Measurements from ENCODE around the gene AMMECR1L. TPM values are rescaled to one million over a fixed set of nuclear protein-coding genes. Genes with fewer than 3 reads are reported as not detected.
"Not testable (repeated sequence)": the region's sequence is repeated elsewhere in the genome, so short reads cannot be mapped to it uniquely, and the experiment has no call there.

The AMMECR1L gene
- total RNA-seq (10 to 100 TPM in 7 of 9 donors, 1 to 10 TPM in 2; 9.4 to 12.7 (median 10.2) TPM), polyA plus RNA-seq (10 to 100 TPM in 1 of 2 donors, 1 to 10 TPM in 1; 4.0 to 12.6 TPM)
- long read RNA-seq, donor 1, full-length matches to known transcripts, result 1 of 11 reads
- long read RNA-seq, donor 1, partial matches to known transcripts, result 4 of 11 reads
- long read RNA-seq, donor 1, other reads (novel, unspliced or antisense), result 6 of 11 reads
- long read RNA-seq, donor 2, full-length matches to known transcripts, result 5 of 20 reads
- long read RNA-seq, donor 2, partial matches to known transcripts, result 0 of 20 reads
- long read RNA-seq, donor 2, other reads (novel, unspliced or antisense), result 15 of 20 reads
- long read RNA-seq, donor 3, full-length matches to known transcripts, result 1 of 5 reads
- long read RNA-seq, donor 3, partial matches to known transcripts, result 0 of 5 reads
- long read RNA-seq, donor 3, other reads (novel, unspliced or antisense), result 4 of 5 reads

DNA sequence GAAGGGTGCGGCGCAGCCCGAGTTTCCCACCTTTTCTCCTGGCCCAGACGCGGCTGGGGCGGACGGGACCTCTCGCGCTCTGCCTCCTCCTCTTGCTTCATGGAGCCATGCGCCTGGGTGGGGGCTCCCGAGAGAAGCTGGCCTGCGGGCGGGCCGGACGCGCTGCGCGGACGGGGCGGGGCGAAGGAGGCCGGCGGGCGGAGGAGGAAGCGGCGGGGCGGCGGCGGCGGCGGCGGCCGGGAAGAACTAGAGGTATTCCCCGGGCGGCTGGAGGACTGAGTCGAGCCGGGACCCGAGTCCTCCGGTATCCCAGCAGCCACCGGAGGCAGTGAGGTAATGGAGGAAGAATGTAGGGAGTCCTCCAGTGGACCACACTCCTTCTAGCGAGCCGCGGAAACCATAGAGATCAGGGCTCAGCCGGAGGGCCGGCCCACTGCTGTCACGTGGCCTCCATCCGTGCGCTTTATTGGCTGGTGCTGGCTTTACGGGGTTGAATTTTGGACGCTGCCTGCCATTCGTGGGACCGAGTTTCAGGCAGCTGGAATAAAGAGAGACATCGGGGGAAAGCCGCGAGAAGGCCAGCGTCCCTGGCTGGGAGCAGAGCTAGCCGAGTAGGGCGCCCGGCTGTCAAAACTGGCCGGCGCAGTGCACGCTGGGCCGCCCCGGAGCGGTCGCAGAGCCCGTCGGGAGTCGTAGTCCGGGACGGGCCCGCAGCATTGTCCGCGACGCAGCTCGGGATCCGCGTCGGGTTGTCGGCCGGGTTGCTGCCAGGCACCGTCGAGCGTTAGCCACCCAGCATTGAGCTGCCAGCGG, at the start of gene AMMECR1L:
Gene AMMECR1L, minus strand, starts transcription at position 177 of the 813 bp plus-strand sequence. CDS start 11,722 bp downstream, outside the sequence.
- Histone ChIP-seq H3K4me1 (peaks cover 0 to 54% (median 41%) of the 10 kb centered on the region in 12 donors), H3K27ac (peak within 1 kb of the TSS; percentile 81 to 94 (median 92)), H3K36me3 (peaks cover 0 to 30% (median 23%) of the 10 kb centered on the region in 9 donors), H3K4me3 (peak within 1 kb of the TSS; percentile 50 to 90 (median 72))
- TF ChIP-seq POLR2A (IDR thresholded peaks at IDR 0.05), result peak in 1 of 2 donors; percentile 69
- H3K9me3 ChIP-seq, H3K27me3 ChIP-seq: not testable (repeated sequence)
- DNase-seq (peak; percentile 79 to 88 (median 85)), ATAC-seq (peak; percentile 97 to 99 (median 98))
- WGBS, 4 donors, result 0 to 1% (median 0%) methylated on average over 7 to 77 of the region's 85 CpGs
- intact Hi-C loops (cut with DNase I), result loop anchor here in 6 of 10 donors (2.0 to 10.0 kb wide), 4 partner anchors 139 to 209 kb away; partner anchors contain the start of genes SAP130 (in 4 of the 6) and UGGT1 (in 3 of the 6)

DNA sequence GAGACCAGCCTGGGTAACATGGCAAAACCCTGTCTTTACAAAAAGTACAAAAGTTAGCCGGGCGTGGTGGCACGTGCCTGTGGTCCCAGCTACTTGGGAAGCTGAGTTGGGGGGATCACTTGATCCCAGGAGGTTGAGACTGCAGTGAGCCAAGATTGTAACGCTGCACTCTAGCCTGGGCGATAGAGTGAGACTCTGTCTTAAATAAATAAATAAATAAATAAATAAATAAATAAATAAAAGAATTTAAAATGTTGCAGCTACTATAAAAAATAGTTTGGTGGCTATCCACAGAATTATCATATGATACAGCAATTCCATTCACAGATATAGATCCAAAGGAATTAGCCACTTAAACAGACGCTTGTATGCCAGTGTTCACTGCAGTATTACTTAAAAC, 49.6 kb upstream of the AMMECR1L start:
- Histone ChIP-seq H3K9me3 (no peaks in the 10 kb centered on the region), H3K27ac (no peak overlapping the region), H3K4me3 (no peak overlapping the region), H3K4me1 (no peaks in the 10 kb centered on the region), H3K36me3 (peaks cover 0 to 3% (median under 1%) of the 10 kb centered on the region in 9 donors), H3K27me3 (no peaks in the 10 kb centered on the region)
- intact Hi-C loops (cut with DNase I), result no loop called here
- no peak for TF ChIP-seq POLR2A (IDR thresholded peaks at IDR 0.05)
- TF ChIP-seq, protein P1, sequence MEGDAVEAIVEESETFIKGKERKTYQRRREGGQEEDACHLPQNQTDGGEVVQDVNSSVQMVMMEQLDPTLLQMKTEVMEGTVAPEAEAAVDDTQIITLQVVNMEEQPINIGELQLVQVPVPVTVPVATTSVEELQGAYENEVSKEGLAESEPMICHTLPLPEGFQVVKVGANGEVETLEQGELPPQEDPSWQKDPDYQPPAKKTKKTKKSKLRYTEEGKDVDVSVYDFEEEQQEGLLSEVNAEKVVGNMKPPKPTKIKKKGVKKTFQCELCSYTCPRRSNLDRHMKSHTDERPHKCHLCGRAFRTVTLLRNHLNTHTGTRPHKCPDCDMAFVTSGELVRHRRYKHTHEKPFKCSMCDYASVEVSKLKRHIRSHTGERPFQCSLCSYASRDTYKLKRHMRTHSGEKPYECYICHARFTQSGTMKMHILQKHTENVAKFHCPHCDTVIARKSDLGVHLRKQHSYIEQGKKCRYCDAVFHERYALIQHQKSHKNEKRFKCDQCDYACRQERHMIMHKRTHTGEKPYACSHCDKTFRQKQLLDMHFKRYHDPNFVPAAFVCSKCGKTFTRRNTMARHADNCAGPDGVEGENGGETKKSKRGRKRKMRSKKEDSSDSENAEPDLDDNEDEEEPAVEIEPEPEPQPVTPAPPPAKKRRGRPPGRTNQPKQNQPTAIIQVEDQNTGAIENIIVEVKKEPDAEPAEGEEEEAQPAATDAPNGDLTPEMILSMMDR (IDR thresholded peaks at IDR 0.05), result no peak
- ATAC-seq, result no peak
- no peak for DNase-seq
- WGBS, 4 donors, result 88 to 91% (median 90%) methylated on average over 6 of the region's 6 CpGs

DNA sequence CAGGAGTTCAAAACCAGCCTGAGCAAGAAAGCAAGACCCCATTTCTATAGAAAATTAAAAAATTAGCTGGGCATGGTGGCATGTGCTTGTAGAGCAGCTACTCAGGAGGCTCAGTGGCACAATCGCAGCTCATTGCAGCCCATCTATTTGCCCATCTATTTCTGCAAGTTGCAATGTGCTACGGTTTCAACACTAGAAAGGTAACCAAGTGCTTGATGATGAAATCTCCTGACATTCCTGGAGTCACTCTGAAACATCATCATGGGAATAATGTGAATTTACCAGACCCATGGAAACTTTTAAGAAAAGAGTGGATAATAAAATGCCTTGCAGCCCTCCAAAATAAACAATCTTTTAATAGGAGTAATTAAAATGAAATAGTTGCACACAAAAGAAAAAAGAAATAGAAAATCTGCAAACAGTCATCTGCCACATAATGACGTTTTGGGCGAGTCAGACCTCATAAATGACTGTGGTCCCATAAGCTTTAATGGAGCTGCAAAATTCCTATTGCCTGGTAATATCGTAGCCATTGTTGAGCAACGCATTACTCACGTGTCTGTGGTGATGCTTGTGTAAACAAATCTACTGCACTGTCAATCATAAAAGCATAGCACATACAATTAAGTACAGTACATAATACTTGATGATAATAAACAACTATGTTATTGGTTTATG, 46.6 kb upstream of the AMMECR1L start:
- no peak overlapping the region for H3K4me3 ChIP-seq
- WGBS, 4 donors, result 79 to 89% (median 85%) methylated on average over 7 of the region's 7 CpGs
- intact Hi-C loops (cut with DNase I), result no loop called here
- ATAC-seq (no peak), DNase-seq (no peak)
- no peak overlapping the region for H3K27ac ChIP-seq
- H3K27me3 ChIP-seq, result no peaks in the 10 kb centered on the region
- no peaks in the 10 kb centered on the region for H3K9me3 ChIP-seq
- no peaks in the 10 kb centered on the region for H3K4me1 ChIP-seq
- TF ChIP-seq, protein P1 (IDR thresholded peaks at IDR 0.05), result no peak
- TF ChIP-seq POLR2A (IDR thresholded peaks at IDR 0.05), result no peak
- no peaks in the 10 kb centered on the region for H3K36me3 ChIP-seq

DNA sequence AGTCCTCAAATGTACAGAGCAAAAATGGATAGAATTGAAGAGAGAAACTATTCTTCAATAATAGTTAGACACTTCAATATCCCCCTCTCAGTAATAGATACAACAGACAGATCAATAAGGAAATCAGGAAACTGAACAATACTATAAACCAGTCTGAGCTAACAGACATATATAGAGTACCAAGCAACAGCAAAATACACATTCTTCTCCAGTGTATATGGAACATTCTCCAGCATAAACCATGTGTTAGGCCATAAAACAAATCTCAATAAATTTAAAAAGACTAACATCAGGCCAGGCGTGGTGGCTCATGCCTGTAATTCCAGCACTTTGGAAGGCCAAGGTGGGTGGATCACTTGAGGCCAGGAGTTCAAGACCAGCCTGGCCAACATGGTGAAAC, 43.7 kb upstream of the AMMECR1L start:
- ATAC-seq (no peak), DNase-seq (no peak)
- H3K4me1 ChIP-seq, result no peaks in the 10 kb centered on the region
- no peak overlapping the region for H3K4me3 ChIP-seq
- WGBS, 4 donors, result 89 to 96% (median 90%) methylated on average over 1 of the region's 1 CpG
- no peaks in the 10 kb centered on the region for H3K9me3 ChIP-seq
- TF ChIP-seq, protein P1 (IDR thresholded peaks at IDR 0.05), result no peak
- TF ChIP-seq POLR2A (IDR thresholded peaks at IDR 0.05), result no peak
- no peaks in the 10 kb centered on the region for H3K27me3 ChIP-seq
- H3K27ac ChIP-seq, result no peak overlapping the region
- H3K36me3 ChIP-seq, result no peaks in the 10 kb centered on the region
- intact Hi-C loops (cut with DNase I), result no loop called here
